GM19438 (cell line): ENCODE results near the gene LCN1.
"Not testable (repeated sequence)": the region's sequence is repeated elsewhere in the genome, so short reads cannot be mapped to it uniquely, and the experiment has no call there.

ENCODE experiments used
- ATAC-seq: cut with Tn5 transposase; IDR thresholded peaks from one replicate; pipeline ENCODE4 v1.9.1; 2021; ENCODE audit warnings: low read depth; ENCODE audit not compliant: unreplicated experiment

LCN1 gene

GRCh38 chr9:135522137-135522877 lies 1.1 kb downstream of the LCN1 start:
- ATAC-seq, result no peak

GRCh38 chr9:135522931-135523330 lies 1.7 kb downstream of the LCN1 start:
- no peak for ATAC-seq

DNA sequence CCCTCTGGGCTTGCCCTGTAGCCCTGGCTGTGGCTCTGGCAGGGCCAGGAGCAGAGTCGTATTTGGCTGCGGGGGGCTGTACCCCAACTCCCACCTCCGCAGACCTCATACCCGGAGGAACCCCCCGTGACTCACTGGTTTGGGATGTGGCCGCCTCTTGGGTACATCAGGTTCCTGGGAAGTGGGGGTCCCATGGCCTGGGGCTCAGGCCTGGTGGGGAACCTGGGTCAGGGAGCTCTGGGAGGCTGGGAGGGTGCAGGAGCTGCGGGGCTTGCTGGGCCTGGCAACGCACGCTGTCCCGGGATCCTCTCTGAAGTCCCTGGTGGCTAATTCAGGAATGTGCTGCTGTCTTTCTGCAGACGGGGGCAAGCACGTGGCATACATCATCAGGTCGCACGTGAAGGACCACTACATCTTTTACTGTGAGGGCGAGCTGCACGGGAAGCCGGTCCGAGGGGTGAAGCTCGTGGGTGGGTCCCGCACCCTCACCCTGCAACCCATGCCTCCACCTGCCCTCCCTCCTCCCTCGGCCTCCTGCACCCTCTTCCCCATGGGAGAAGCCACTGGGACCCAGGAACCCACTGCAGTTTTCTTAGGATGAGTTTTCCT lies 2.4 kb downstream of the LCN1 start:
- no peak for ATAC-seq

DNA sequence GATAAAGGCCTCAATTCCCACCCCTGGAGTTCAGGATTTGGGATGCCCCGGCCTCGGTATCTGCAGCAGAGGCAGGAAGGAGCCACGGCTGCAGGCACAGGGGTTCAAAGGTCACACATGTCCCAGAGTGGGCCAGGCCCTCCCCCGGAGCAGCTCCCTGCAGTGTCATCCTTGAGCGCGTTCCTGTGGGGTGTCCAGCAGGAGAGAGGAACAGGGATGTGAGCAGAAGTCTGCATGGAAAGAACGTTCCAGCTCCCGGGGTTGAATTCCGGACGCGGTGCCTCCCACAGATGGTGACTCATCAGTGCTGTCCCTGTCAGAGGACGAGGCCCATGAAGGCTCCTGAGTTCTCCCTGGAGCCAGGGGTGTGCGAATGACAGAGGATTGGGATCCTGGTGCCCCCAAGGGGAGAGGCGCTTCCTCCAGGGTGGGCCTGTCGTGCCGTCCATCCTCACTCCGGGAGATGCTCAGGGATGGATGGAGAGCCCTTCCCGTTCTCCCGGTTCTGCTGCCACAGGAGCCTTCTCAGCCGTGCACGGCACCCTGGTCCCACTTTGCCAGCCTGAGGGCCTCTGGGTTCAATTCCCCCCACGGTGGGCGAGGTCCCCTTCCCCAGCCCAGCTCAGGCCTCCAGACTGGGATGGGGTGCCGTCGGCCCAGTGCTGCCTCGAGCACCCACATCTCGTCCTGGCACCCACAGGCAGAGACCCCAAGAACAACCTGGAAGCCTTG lies 3.1 kb downstream of the LCN1 start:
- no peak for ATAC-seq

GRCh38 chr9:135525241-135526088 lies 4.2 kb downstream of the LCN1 start:
- ATAC-seq, result no peak

DNA sequence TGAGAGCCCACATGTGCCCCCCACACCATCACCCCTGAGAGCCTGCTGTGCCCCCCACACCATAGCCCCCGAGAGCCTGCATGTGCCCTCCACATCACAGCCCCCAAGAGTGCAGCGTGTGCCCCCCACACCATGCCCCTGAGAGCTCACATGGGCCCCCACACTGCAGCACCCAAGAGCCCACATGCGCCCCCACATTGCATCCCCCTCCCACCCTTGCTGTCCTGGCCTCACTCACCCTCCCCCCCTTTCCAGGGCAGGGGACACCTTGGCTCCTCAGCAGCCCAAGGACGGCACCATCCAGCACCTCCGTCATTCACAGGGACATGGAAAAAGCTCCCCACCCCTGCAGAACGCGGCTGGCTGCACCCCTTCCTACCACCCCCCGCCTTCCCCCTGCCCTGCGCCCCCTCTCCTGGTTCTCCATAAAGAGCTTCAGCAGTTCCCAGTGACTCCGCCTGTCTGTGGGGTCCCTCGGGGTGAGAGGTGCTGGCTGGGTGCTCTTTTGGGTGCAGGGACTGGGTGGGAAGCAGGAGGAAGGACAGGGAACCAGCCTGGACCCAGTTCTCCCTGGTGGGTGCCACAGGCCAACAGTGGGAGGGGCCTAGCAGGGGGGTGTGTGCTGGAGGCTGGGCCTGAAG lies 5.0 kb downstream of the LCN1 start:
- no peak for ATAC-seq

GRCh38 chr9:135526730-135527571 lies 5.7 kb downstream of the LCN1 start:
- no peak for ATAC-seq

DNA sequence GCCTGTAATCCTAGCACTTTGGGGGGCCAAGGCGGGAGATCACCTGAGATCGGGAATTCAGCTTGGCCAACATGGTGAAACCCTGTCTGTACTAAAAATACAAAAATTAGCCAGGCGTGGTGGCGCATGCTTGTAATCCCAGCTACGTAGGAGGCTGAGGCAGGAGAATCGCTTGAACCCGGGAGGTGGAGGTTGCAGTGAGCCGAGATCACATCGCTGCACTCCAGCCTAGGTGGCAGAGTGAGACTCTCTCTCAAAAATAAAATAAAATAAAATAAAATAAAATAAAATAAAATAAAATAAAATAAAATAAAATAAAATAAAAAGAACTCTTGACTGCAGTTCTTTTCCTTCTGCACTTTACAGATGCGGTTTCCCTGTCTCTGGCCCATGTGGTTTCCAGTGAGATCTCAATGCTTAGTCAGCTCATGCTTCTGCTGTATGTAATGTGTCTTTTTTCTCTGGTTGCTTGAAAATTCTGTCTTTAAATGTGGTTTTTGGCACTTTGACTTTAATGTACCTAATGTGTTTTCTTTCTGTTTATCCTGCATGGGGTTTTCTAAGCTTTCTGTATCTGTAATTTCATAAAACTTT lies 7.7 kb downstream of the LCN1 start:
- ATAC-seq, result not testable (repeated sequence)

- no peak for ATAC-seq
These were observed 8.9 kb downstream of the LCN1 start for GRCh38 chr9:135530146-135530545.

GRCh38 chr9:135531096-135531495 lies 9.9 kb downstream of the LCN1 start:
- ATAC-seq, result no peak

DNA sequence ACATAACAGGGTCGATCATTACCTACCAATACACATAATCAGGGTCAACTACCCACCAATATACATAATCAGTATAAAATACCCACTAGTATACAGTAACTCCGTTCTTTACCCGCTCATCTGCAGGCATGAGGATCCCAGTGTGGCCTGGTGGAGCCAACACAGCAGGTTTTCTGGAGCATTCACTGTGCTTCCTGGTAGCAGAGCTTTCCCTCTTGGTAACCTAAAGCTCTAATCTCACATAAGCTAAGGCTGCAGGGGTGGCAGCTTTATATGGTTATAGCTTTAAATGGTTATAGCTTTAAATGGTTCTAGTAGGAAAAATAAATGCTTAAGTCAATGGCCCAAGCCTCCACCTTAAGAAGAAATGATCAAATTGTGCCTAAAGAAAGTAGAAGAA lies 11.9 kb downstream of the LCN1 start:
- no peak for ATAC-seq

DNA sequence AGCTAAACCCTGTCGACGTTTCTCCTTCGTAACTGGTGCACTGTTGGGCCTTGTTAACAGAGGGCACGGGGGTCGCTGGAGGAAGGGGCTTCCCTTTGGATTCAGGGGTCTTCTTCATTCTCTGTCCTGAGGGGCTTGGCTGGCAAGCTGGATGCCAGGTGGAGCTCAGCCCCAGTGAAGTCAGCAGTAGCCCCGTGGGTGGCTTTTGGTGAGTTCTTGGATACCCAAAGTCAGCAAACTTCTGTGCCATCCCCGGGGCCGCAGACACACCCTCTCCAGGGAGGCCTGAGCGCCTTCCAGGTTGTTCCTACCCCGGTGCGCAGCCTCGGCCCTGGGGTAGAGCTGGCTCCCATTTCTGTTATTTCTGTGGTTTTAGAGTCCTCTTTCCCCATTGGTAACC lies 12.4 kb downstream of the LCN1 start:
- ATAC-seq, result no peak

- not testable (repeated sequence) for ATAC-seq
These were observed 13.0 kb downstream of the LCN1 start for GRCh38 chr9:135534192-135534711.

DNA sequence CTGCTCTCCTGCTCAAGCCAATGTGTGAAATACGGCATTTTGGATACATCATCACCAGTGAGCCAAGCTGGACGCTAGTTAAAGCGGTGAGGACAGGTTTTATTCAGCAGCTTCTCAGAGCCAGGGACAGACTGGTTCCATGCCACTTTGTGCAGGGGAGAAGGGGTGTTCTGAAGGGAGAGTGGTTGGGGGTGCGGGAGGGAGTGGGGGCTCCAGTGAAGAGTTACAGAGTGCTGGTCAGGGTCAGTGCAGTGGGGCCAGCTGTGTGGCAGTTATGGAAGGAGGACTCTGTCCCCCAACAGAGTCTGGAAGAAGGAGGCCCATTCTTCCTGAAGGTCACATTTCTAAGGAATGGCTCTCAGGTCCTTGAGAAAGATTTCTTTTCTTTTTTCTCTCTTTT lies 13.6 kb downstream of the LCN1 start:
- ATAC-seq, result not testable (repeated sequence)

- ATAC-seq, result not testable (repeated sequence)
These were observed 14.4 kb downstream of the LCN1 start for GRCh38 chr9:135535631-135536030.

- no peak for ATAC-seq
These were observed 15.0 kb downstream of the LCN1 start for GRCh38 chr9:135536216-135536615.

DNA sequence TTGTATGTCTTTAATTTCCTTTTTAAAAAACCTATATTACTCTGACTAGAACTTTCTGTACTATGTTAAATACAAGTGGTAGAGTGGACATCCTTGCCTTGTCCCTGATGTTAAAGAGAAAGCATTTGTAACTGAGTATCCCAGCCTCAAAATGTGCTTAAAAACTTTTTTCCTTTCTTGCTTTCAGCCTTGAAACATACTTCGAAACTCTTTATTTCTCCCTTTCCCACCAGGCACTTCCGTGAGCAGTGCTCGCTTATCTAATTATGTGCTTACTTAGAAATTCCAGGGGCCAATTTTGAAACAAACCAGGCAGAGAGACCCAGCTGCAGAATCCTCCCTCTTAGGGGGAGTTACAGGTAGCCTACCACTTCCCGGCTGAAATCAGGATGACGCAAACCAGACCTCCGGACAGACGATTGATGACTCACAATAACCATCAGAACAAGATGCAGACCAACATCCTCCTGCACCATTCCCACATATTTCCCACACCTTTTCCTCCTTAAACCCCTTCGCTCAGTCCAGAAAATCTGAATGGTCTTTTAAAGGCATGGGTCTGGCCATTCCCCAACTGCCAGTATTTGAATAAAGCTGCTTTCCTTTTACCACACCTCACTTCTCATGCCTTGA lies 22.1 kb downstream of the LCN1 start:
- ATAC-seq, result not testable (repeated sequence)

GRCh38 chr9:135544981-135545635 lies 23.9 kb downstream of the LCN1 start:
- no peak for ATAC-seq
